Ovary (tissue), 9 donors: ENCODE measurements around the gene FKBP15. TPM values are rescaled to one million over a fixed set of nuclear protein-coding genes. Genes with fewer than 3 reads are reported as not detected.

Experiments used
- DNase-seq, 5 donors: peaks; one replicate each; pipeline ENCODE4 v3.0.0-alpha.2; 2019 to 2020
- H3K27ac ChIP-seq, 2 donors: fragments of 200-600 bp; one replicate each; pipeline versions ENCODE4 v1.5.1 to v1.8.0; 2019 to 2022
- H3K27me3 ChIP-seq: fragments of 200-600 bp; one replicate; pipeline ENCODE4 v1.8.0; 2022
- H3K36me3 ChIP-seq: fragments of 200-600 bp; sonication (generic); one replicate; pipeline ENCODE4 v1.5.1; 2019
- H3K4me1 ChIP-seq: one replicate; pipeline ENCODE4 v1.8.1; 2013; ENCODE audit warnings: mild to moderate bottlenecking, moderate library complexity; ENCODE audit not compliant: insufficient read depth
- H3K4me3 ChIP-seq: fragments of 200-600 bp; sonication (generic); one replicate; pipeline ENCODE4 v1.5.1; 2017
- H3K9me3 ChIP-seq, 2 donors: fragments of 200-600 bp in 1 of 2; sonication (generic) in 1 of 2; one replicate each; pipeline versions ENCODE4 v1.5.1 to v1.8.1; 2013 to 2019; ENCODE audit warnings: mild to moderate bottlenecking in 1 of 2, moderate library complexity in 1 of 2
- CTCF ChIP-seq, 3 donors: fragments of 450-650 bp in 2 of 3; fragments of 200-600 bp in 1 of 3; IDR thresholded peaks; one replicate each; pipeline versions ENCODE4 v1.5.1 to v1.8.0; 2016 to 2022; ENCODE audit warnings: antibody characterized with exemption in 3 of 3, mild to moderate bottlenecking in 1 of 3
- EP300 ChIP-seq: sonication (generic); formaldehyde crosslinking; IDR thresholded peaks from one replicate; pipeline ENCODE4 v1.6.1; 2017; ENCODE audit warnings: antibody characterized with exemption
- POLR2A ChIP-seq: fragments of 450-650 bp; IDR thresholded peaks from one replicate; pipeline ENCODE4 v1.6.1; 2017; ENCODE audit warnings: antibody characterized with exemption, mild to moderate bottlenecking, moderate library complexity
- WGBS, 3 donors: extraction: QIAGEN DNeasy Blood & Tissue Kit in 1 of 3; methylation state at CpG; one replicate each; pipeline versions ENCODE4 v1.1.5 to v1.1.7; 2013 to 2017; 5-methylcytosine and 5-hydroxymethylcytosine counted together
- intact Hi-C, 4 donors: fragments of 100-400 bp; cut with DNase I; formaldehyde crosslinking; loops; one replicate each; pipeline versions ENCODE4 v1.11.0 to v1.15.1; 2022 to 2023
- polyA plus RNA-seq, 2 donors: library from polyadenylated mRNA; stranded (reverse); fragments of 200-250 nt in 1 of 2; fragments of 350-450 nt in 1 of 2; fragmentation: Illumina TruSeq in 1 of 2; extraction: RNeasy Lipid Tissue Mini Kit (QIAGEN cat#74804) in 1 of 2; gene quantifications; one replicate each; pipeline ENCODE4 v1.2.3, GENCODE V29; 2013 to 2014
- total RNA-seq, 7 donors: library from RNA; depleted of rRNA in 2 of 7; stranded (reverse); fragments of >200 nt in 2 of 7; fragmentation: NEBNext Ultra II Directional in 3 of 7; extraction: Animal tissue kit (Norgen Biotek cat#: 25700) in 3 of 7; gene quantifications; one replicate each; pipeline versions ENCODE4 v1.1.0 to v1.2.4, GENCODE V29; 2016 to 2023
- donor health status: DM: no; HTN: no; CAD: no; lungs with moderate emphysema.
- donor health status: DM: no; HTN: no; CAD: no.
- donor health status: Bipolar disorder and iron deficiency.
- donor health status: DM: yes; HTN: yes; CAD: no.
- donor health status: DM: no; HTN: no; CAD: no.
- donor health status: DM: yes; HTN: yes; CAD: no.

The FKBP15 gene
- total and polyA plus RNA-seq, 9 donors: 10.9 to 32.9 (median 20.2) TPM

DNA sequence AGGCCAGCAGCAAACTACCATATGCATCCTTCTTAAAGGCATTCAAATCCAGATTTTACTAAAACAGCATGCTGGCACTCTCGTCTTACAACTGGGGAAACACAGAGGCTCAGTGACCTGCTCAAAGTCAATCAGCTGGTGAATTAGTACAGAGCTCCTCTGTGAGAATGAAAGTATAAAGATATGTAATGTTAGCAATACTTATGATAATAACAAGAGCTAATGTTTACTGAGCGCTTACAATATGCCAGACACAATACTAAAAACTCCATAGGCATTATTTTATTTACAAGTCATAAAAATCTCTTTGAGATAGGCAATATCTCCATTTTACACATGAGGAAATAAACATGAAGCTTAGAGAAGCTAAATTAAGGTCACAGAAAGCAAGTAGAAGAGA, 28.6 kb downstream of the FKBP15 start:
- no peak overlapping the region for H3K4me3 ChIP-seq
- TF ChIP-seq EP300: no peak
- TF ChIP-seq CTCF (IDR thresholded peaks at IDR 0.05): no peak
- no peak for TF ChIP-seq POLR2A
- H3K9me3 ChIP-seq: no peaks in the 10 kb centered on the region
- no peaks in the 10 kb centered on the region for H3K36me3 ChIP-seq
- H3K27ac ChIP-seq: no peak overlapping the region
- 60 to 95% (median 84%) methylated on average over 2 of the region's 2 CpGs for WGBS, 3 donors
- no peaks in the 10 kb centered on the region for H3K27me3 ChIP-seq
- no peaks in the 10 kb centered on the region for H3K4me1 ChIP-seq
- DNase-seq: no peak
- intact Hi-C loops: no loop called here

DNA sequence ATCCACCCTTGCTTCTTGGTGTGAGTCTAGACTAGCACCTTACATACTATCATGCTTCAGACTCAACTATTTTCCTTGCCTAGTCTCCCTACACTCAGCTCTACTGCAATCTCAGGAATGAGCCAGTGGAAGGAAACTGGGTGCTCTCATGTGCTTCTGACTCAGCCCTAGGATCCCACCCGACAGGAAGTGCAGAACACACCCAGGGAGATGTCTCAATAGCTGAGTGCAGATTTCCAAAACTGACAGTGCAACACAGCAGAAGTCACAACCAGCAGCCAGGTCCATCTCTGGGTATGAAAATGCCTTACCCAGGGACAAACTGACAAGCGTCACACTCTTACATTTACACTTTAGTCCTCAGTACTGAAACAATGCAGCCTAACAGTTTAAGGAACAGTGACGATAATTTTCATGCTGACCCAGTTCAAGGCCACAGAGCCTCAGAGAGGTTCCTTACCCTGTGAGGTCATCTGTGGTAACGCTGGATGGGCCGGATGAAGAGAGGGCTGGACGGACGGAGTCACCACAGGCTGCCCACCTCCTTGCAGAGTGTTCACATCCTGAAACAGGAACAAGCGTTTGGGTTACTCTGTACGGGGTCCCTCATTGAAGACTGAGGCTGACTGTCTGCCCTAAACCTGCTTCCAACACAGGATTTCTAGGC, 33.0 kb downstream of the FKBP15 start:
- H3K9me3 ChIP-seq: no peaks in the 10 kb centered on the region
- H3K4me1 ChIP-seq: no peaks in the 10 kb centered on the region
- H3K36me3 ChIP-seq: no peaks in the 10 kb centered on the region
- H3K27ac ChIP-seq: no peak overlapping the region
- intact Hi-C loops: no loop called here
- WGBS, 3 donors: 73 to 82% (median 74%) methylated on average over 9 of the region's 9 CpGs
- no peak for DNase-seq
- TF ChIP-seq EP300 (no peak), CTCF (IDR thresholded peaks at IDR 0.05) (no peak), POLR2A (no peak)
- no peaks in the 10 kb centered on the region for H3K27me3 ChIP-seq
- no peak overlapping the region for H3K4me3 ChIP-seq

- no peak for TF ChIP-seq EP300
- no peak for TF ChIP-seq POLR2A
- TF ChIP-seq CTCF (IDR thresholded peaks at IDR 0.05): no peak
- H3K27ac ChIP-seq: no peak overlapping the region
- H3K4me1 ChIP-seq: no peaks in the 10 kb centered on the region
- intact Hi-C loops: no loop called here
- H3K9me3 ChIP-seq: no peaks in the 10 kb centered on the region
- whole genome bisulfite sequencing, 3 donors: 94 to 97% (median 96%) methylated on average over 7 of the region's 7 CpGs
- H3K27me3 ChIP-seq: no peaks in the 10 kb centered on the region
- no peaks in the 10 kb centered on the region for H3K36me3 ChIP-seq
- DNase-seq: no peak
- H3K4me3 ChIP-seq: no peak overlapping the region
These were observed 34.8 kb downstream of the FKBP15 start for GRCh38 chr9:113186137-113186755.

- 93 to 96% (median 94%) methylated on average over 4 of the region's 4 CpGs for WGBS, 3 donors
- no peaks in the 10 kb centered on the region for H3K9me3 ChIP-seq
These were observed 35.8 kb downstream of the FKBP15 start for GRCh38 chr9:113185271-113185670.

More at GRCh38 chr9:113185271-113185670, 35.8 kb downstream of the FKBP15 start:
- Histone ChIP-seq H3K4me1 (no peaks in the 10 kb centered on the region), H3K27ac (no peak overlapping the region), H3K27me3 (no peaks in the 10 kb centered on the region), H3K36me3 (no peaks in the 10 kb centered on the region), H3K4me3 (no peak overlapping the region)
- intact Hi-C loops: no loop called here
- DNase-seq: no peak
- TF ChIP-seq CTCF (IDR thresholded peaks at IDR 0.05) (no peak), POLR2A (no peak), EP300 (no peak)
